HG03571 (cell line): ENCODE data around the gene RCE1.

ENCODE experiments used
- ATAC-seq: cut with Tn5 transposase; IDR thresholded peaks from one replicate; pipeline ENCODE4 v1.9.1; 2021; ENCODE audit not compliant: unreplicated experiment

RCE1 gene

GRCh38 chr11:66856496-66857233, 13.4 kb downstream of the RCE1 start, which contains the start of gene LRFN4:
LRFN4 (plus strand) TSS chr11:66857064; CDS start chr11:66857745, 681 bp downstream.
- ATAC-seq = peak; percentile 14

GRCh38 chr11:66857234-66857926, 14.1 kb downstream of the RCE1 start:
- ATAC-seq = no peak

GRCh38 chr11:66857927-66858185, 14.6 kb downstream of the RCE1 start:
- no peak for ATAC-seq

- no peak for ATAC-seq
Measured at GRCh38 chr11:66858186-66858938, 15.1 kb downstream of the RCE1 start.

GRCh38 chr11:66858939-66859685, 15.9 kb downstream of the RCE1 start:
- no peak for ATAC-seq

GRCh38 chr11:66859686-66860448, 16.6 kb downstream of the RCE1 start:
- no peak for ATAC-seq

GRCh38 chr11:66860449-66860831, 17.2 kb downstream of the RCE1 start:
- no peak for ATAC-seq

GRCh38 chr11:66861038-66861773, 18.0 kb downstream of the RCE1 start:
- ATAC-seq = no peak

GRCh38 chr11:66861774-66862558, 18.7 kb downstream of the RCE1 start:
- ATAC-seq = no peak

GRCh38 chr11:66862559-66863037, 19.4 kb downstream of the RCE1 start:
- ATAC-seq = no peak

GRCh38 chr11:66863428-66864125, 20.3 kb downstream of the RCE1 start:
- ATAC-seq = no peak

GRCh38 chr11:66864172-66864901, 21.1 kb downstream of the RCE1 start:
- ATAC-seq = no peak

GRCh38 chr11:66864924-66865697, 21.9 kb downstream of the RCE1 start:
- ATAC-seq = no peak

- no peak for ATAC-seq
Measured at GRCh38 chr11:66866007-66866406, 22.8 kb downstream of the RCE1 start.

GRCh38 chr11:66866511-66866986, 23.3 kb downstream of the RCE1 start:
- ATAC-seq = no peak

GRCh38 chr11:66867425-66868040, 24.3 kb downstream of the RCE1 start:
- no peak for ATAC-seq
